ENCODE data around the gene FBXO41. TPM values are rescaled to one million over a fixed set of nuclear protein-coding genes. Genes with fewer than 3 reads are reported as not detected.
A peak's percentile ranks its signal among the peaks of the same experiment; 100 is the strongest.

FBXO41 gene
- total RNA-seq, 2 experiments from 2014 or later = 27.7 to 29.5 TPM

DNA sequence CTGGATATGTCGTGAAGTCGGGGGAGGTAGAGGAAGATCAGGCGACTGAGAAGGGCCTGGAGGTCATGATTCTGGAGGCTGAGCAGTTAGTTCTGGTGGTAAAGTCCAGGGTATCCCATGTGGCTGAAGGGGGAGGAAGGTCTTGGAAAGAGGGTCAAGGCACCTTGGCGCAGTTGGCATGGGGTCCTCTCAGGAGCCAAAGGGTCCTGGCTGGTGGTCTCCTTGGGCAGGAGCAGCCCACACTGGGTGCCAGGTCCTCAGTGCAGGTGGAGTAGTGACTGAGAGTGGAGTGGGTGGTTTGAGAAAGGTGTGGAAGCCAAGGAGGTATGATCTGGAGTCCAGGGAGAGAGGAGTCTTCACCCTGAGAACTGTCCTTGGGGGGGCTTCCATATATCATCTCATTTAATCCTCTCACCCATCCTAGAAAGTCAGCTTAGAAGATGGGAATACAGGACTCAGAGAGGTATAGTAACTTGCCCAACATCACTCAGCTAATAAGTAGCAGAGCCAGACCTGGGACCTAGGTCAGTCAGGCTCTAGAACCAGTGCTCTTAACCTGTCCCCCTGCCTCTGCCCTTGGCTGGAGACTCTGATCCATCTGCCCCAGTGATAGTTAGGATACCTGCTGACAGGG lies 24.5 kb downstream of the FBXO41 start:
- DNase-seq (no peak), ATAC-seq (no peak)
- ChIA-PET POLR2A (interaction anchor here (0.5 kb wide), 1 partner anchor 9 kb away, joined by 3 read pairs; no protein-coding TSS in a partner anchor), CTCF (interaction anchor here (0.5 kb wide), 1 partner anchor 191 kb away, joined by 4 read pairs; no protein-coding TSS in a partner anchor)
- Mint-ChIP-seq H3K27ac (no peak overlapping the region), H3K9me3 (ENCODE audit: low read depth) (no peaks in the 10 kb centered on the region), H3K4me1 (no peaks in the 10 kb centered on the region), H3K27me3 (no peaks in the 10 kb centered on the region), H3K36me3 (ENCODE audit: low read depth) (peaks cover 13% of the 10 kb centered on the region), H3K4me3 (no peak overlapping the region)
- intact Hi-C loops (cut with DNase I, micrococcal nuclease) = no loop called here

DNA sequence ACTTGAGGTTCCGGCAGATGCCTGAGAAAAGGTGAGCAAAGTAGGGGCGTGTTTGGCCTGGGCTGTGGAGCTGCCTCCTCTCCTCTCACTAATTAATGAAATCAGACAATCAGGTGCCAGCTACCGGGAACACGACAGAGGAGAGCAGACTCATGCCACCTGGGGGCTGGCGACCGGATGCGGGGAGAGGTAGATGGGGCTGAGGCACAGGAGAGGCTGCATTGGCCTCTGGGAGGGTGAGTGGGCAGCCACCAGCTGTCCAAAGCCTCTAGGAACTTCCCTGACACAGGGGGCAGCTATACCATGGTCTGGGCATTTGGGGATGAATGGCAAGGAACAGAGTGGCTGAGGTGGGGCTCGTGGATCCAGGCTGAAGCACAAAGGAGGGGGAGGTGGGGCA lies 25.0 kb downstream of the FBXO41 start:
- ChIA-PET POLR2A (interaction anchor here (0.5 kb wide), 1 partner anchor 8 kb away, joined by 3 read pairs; no protein-coding TSS in a partner anchor), CTCF (interaction anchor here (0.5 to 0.6 kb wide), 2 partner anchors 51 to 191 kb away, joined by 4 read pairs; no protein-coding TSS in a partner anchor)
- DNase-seq (no peak), ATAC-seq (no peak)
- no peak overlapping the region for H3K27ac Mint-ChIP-seq
- H3K9me3 Mint-ChIP-seq (ENCODE audit: low read depth) = no peaks in the 10 kb centered on the region
- H3K4me1 Mint-ChIP-seq = no peaks in the 10 kb centered on the region
- H3K27me3 Mint-ChIP-seq = no peaks in the 10 kb centered on the region
- no peak overlapping the region for H3K4me3 Mint-ChIP-seq
- H3K36me3 Mint-ChIP-seq (ENCODE audit: low read depth) = peaks cover 14% of the 10 kb centered on the region
- intact Hi-C loops (cut with DNase I, micrococcal nuclease) = no loop called here

- intact Hi-C loops (cut with DNase I, micrococcal nuclease) = no loop called here
- no peaks in the 10 kb centered on the region for H3K4me1 Mint-ChIP-seq
- ATAC-seq (no peak), DNase-seq (no peak)
- ChIA-PET CTCF (interaction anchor here (0.6 kb wide), 1 partner anchor 51 kb away, joined by 4 read pairs; no protein-coding TSS in a partner anchor), POLR2A (no interaction called here)
- peaks cover 13% of the 10 kb centered on the region for H3K36me3 Mint-ChIP-seq (ENCODE audit: low read depth)
- H3K27me3 Mint-ChIP-seq = no peaks in the 10 kb centered on the region
- no peaks in the 10 kb centered on the region for H3K9me3 Mint-ChIP-seq (ENCODE audit: low read depth)
- H3K27ac Mint-ChIP-seq = no peak overlapping the region
- H3K4me3 Mint-ChIP-seq = no peak overlapping the region
These were observed 25.4 kb downstream of the FBXO41 start for GRCh38 chr2:73258913-73259215.

GRCh38 chr2:73258186-73258912 lies 25.9 kb downstream of the FBXO41 start:
- ATAC-seq (no peak), DNase-seq (no peak)
- no peaks in the 10 kb centered on the region for H3K9me3 Mint-ChIP-seq (ENCODE audit: low read depth)
- no peaks in the 10 kb centered on the region for H3K4me1 Mint-ChIP-seq
- H3K27ac Mint-ChIP-seq = no peak overlapping the region
- ChIA-PET POLR2A (no interaction called here), CTCF (interaction anchor here (0.6 to 1.6 kb wide), 2 partner anchors 14 to 51 kb away, joined by 4 read pairs; no protein-coding TSS in a partner anchor)
- H3K4me3 Mint-ChIP-seq = no peak overlapping the region
- H3K36me3 Mint-ChIP-seq (ENCODE audit: low read depth) = peaks cover 10% of the 10 kb centered on the region
- intact Hi-C loops (cut with DNase I, micrococcal nuclease) = no loop called here
- H3K27me3 Mint-ChIP-seq = no peaks in the 10 kb centered on the region

DNA sequence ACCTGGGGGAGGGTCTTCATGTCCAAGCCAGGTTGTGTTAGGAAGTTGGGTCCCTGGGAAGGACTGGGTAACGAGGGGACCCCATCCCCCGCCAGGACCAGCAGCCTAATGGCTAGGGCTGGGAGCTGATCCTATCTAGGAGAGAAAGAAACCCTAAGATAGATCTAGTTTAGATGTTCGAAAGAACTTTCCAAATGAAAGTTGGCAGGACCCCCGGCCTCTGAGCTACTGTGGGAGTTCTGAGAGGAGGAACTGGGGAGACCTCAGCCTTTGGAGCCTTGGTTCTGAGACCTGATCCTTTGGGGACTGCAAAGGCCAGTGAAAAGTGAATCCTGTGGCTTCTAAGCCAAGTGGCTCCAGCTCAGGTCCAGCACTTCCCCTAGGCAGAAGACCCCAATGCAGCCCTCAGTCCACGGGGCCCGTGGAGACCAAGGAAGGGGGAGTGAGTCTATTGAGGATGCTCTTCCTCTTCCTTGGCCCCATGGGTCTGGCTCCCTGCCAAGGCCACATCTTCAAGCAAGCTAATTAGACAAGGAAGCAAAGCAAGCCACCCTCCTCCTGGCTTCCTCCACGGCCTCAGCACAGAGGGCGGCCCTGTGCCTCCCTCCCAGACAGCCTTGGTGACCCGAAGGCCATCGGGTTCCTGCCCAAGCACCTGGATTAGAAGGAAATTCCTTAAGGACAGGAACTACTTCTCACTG lies 26.7 kb downstream of the FBXO41 start:
- no peaks in the 10 kb centered on the region for H3K27me3 Mint-ChIP-seq
- H3K9me3 Mint-ChIP-seq (ENCODE audit: low read depth) = no peaks in the 10 kb centered on the region
- H3K4me1 Mint-ChIP-seq = no peaks in the 10 kb centered on the region
- ATAC-seq (no peak), DNase-seq (peak; percentile 25)
- H3K36me3 Mint-ChIP-seq (ENCODE audit: low read depth) = peaks cover 10% of the 10 kb centered on the region
- intact Hi-C loops (cut with DNase I, micrococcal nuclease) = no loop called here
- CTCF ChIA-PET = interaction anchor here (0.6 to 1.6 kb wide), 4 partner anchors 13 to 478 kb away, joined by 3 to 4 read pairs (median 4); no protein-coding TSS in a partner anchor
- H3K4me3 Mint-ChIP-seq = no peak overlapping the region
- no peak overlapping the region for H3K27ac Mint-ChIP-seq
- POLR2A ChIA-PET = no interaction called here

DNA sequence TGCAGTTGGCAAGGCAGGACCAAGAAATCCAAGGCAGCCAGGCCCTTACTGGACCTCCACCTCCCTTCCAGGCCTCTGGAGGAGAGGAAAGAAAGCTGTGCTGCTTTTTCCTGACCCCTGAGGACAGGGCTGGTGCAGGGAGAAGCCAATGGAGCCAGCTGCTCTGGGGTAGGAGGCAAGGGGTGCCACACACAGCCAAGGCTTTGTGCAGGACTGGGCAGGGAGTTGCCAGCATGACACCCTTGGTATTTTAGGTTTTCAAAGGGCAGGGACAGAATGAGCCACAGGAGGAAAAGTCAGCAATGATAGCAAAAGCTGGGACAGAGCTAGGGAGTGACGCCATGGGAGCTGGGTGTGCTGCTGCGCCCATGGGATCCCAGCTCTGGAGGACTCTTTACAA lies 27.3 kb downstream of the FBXO41 start:
- no peak overlapping the region for H3K27ac Mint-ChIP-seq
- no peak overlapping the region for H3K4me3 Mint-ChIP-seq
- H3K4me1 Mint-ChIP-seq = no peaks in the 10 kb centered on the region
- peaks cover 15% of the 10 kb centered on the region for H3K36me3 Mint-ChIP-seq (ENCODE audit: low read depth)
- ChIA-PET CTCF (interaction anchor here (0.6 to 1.6 kb wide), 3 partner anchors 12 to 283 kb away, joined by 3 to 4 read pairs (median 3); no protein-coding TSS in a partner anchor), POLR2A (no interaction called here)
- DNase-seq (no peak), ATAC-seq (no peak)
- intact Hi-C loops (cut with DNase I, micrococcal nuclease) = no loop called here
- no peaks in the 10 kb centered on the region for H3K9me3 Mint-ChIP-seq (ENCODE audit: low read depth)
- H3K27me3 Mint-ChIP-seq = no peaks in the 10 kb centered on the region

GRCh38 chr2:73256618-73256922 lies 27.7 kb downstream of the FBXO41 start:
- no peak overlapping the region for H3K4me3 Mint-ChIP-seq
- DNase-seq (no peak), ATAC-seq (no peak)
- no peak overlapping the region for H3K27ac Mint-ChIP-seq
- H3K9me3 Mint-ChIP-seq (ENCODE audit: low read depth) = no peaks in the 10 kb centered on the region
- no peaks in the 10 kb centered on the region for H3K27me3 Mint-ChIP-seq
- ChIA-PET POLR2A (interaction anchor here (0.7 kb wide), 1 partner anchor 165 kb away, joined by 3 read pairs; no protein-coding TSS in a partner anchor), CTCF (interaction anchor here (0.5 to 1.0 kb wide), 2 partner anchors 12 to 263 kb away, joined by 3 read pairs; no protein-coding TSS in a partner anchor)
- H3K36me3 Mint-ChIP-seq (ENCODE audit: low read depth) = peaks cover 15% of the 10 kb centered on the region
- intact Hi-C loops (cut with DNase I, micrococcal nuclease) = no loop called here
- H3K4me1 Mint-ChIP-seq = no peaks in the 10 kb centered on the region

- peaks cover 20% of the 10 kb centered on the region for H3K36me3 Mint-ChIP-seq (ENCODE audit: low read depth)
- intact Hi-C loops (cut with DNase I, micrococcal nuclease) = no loop called here
- H3K4me1 Mint-ChIP-seq = no peaks in the 10 kb centered on the region
- POLR2A ChIA-PET = interaction anchor here (0.7 kb wide), 1 partner anchor 165 kb away, joined by 3 read pairs; no protein-coding TSS in a partner anchor
- DNase-seq (no peak), ATAC-seq (no peak)
- CTCF ChIA-PET = interaction anchor here (0.5 to 1.0 kb wide), 2 partner anchors 11 to 264 kb away, joined by 3 read pairs; no protein-coding TSS in a partner anchor
- H3K9me3 Mint-ChIP-seq (ENCODE audit: low read depth) = no peaks in the 10 kb centered on the region
- no peak overlapping the region for H3K4me3 Mint-ChIP-seq
- no peaks in the 10 kb centered on the region for H3K27me3 Mint-ChIP-seq
- no peak overlapping the region for H3K27ac Mint-ChIP-seq
These were observed 28.2 kb downstream of the FBXO41 start for GRCh38 chr2:73255907-73256617.

GRCh38 chr2:73255007-73255644 lies 29.2 kb downstream of the FBXO41 start:
- intact Hi-C loops (cut with DNase I, micrococcal nuclease) = no loop called here
- CTCF ChIA-PET = no interaction called here
- Mint-ChIP-seq H3K27ac (peak overlapping the region; percentile 47), H3K4me3 (no peak overlapping the region), H3K4me1 (no peaks in the 10 kb centered on the region), H3K27me3 (no peaks in the 10 kb centered on the region), H3K36me3 (ENCODE audit: low read depth) (peaks cover 29% of the 10 kb centered on the region), H3K9me3 (ENCODE audit: low read depth) (no peaks in the 10 kb centered on the region)
- POLR2A ChIA-PET = interaction anchor here (1.6 kb wide), 1 partner anchor 10 kb away, joined by 5 read pairs; no protein-coding TSS in a partner anchor
- no peak for DNase-seq
- ATAC-seq = no peak

DNA sequence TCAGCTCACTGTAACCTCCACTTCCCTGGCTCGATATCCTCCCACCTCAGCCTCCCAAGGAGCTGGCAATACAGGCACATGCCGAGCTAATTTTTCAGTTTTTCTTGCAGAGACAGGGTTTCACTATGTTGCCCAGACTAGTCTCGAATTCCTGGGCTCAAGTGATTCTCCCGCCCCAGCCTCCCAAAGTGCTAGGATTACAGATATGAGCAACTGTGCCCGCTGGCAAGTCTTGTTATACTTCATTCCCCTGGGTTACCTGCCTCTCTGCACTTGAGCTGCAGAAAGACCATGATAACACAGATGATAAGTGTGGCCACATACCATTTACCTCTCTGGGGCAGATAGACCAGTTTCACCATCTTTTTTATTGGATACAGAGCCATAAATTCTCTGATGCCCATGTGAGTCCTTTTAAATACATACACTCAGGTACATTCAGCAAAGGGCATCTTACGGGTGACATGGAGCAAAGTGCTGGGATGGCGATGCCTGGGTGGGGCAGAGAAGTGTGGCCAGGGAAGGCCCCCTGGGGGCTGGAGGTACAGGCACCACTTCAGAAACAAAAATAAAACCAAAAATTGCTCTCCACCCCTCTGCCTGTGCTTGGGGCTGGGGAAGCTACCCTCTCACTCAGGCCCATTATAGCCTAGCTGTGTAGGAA lies 29.8 kb downstream of the FBXO41 start:
- ChIA-PET POLR2A (interaction anchor here (1.6 kb wide), 1 partner anchor 9 kb away, joined by 5 read pairs; no protein-coding TSS in a partner anchor), CTCF (no interaction called here)
- no peak for DNase-seq
- Mint-ChIP-seq H3K27ac (no peak overlapping the region), H3K4me1 (no peaks in the 10 kb centered on the region), H3K27me3 (no peaks in the 10 kb centered on the region), H3K9me3 (ENCODE audit: low read depth) (no peaks in the 10 kb centered on the region), H3K36me3 (ENCODE audit: low read depth) (peaks cover 32% of the 10 kb centered on the region), H3K4me3 (no peak overlapping the region)
- ATAC-seq = no peak
- intact Hi-C loops (cut with DNase I, micrococcal nuclease) = no loop called here

Measured in activated CD4-positive, alpha-beta T cell treated with anti-CD3 and anti-CD28 coated beads for 36 hours (primary cell).